HEK293 (cell line): ENCODE measurements around the gene SKI.

Experiments
- CTCF ChIA-PET: fragments of 350-600 bp; formaldehyde crosslinking; extraction: SDS; loops from one replicate; lab custom pipeline; 2021; ENCODE audit warnings: antibody characterized with exemption; lab: Yijun Ruan, JAX
- POLR2A ChIA-PET: fragments of 300-600 bp; formaldehyde crosslinking; extraction: SDS; loops from one replicate; lab custom pipeline; 2020; ENCODE audit warnings: antibody characterized with exemption, inconsistent platforms; lab: Yijun Ruan, JAX
- H3K27ac ChIP-seq: fragments of 200-500 bp; sonication (Bioruptor generic); 2 replicates; pipeline ENCODE4 v1.5.1; 2014; ENCODE audit warnings: low read depth, low read length, control low read depth, inconsistent platforms; ENCODE audit errors: extremely low read depth
- H3K36me3 ChIP-seq, 2 experiments: fragments of 200-500 bp in 1 of 2; sonication (Bioruptor generic) in 1 of 2; 1 replicate in 1 of 2; 2 replicates in 1 of 2; pipeline ENCODE4 v1.5.1; 2014 to 2017; ENCODE audit warnings: inconsistent platforms in 2 of 2, low read length in 2 of 2; ENCODE audit not compliant: control insufficient read depth in 2 of 2, insufficient read depth in 1 of 2
- H3K4me1 ChIP-seq: fragments of 200-500 bp; sonication (Bioruptor generic); 2 replicates; pipeline ENCODE4 v1.5.1; 2014; ENCODE audit warnings: mild to moderate bottlenecking, low read length, inconsistent platforms; ENCODE audit not compliant: control insufficient read depth, insufficient read depth
- H3K4me3 ChIP-seq: 2 replicates; pipeline ENCODE4 v1.5.1; 2011; ENCODE audit warnings: low read depth, mild to moderate bottlenecking, control low read depth, low read length, moderate library complexity
- H3K9me3 ChIP-seq: fragments of 200-500 bp; sonication (Bioruptor generic); 2 replicates; pipeline ENCODE4 v1.5.1; 2014; ENCODE audit warnings: low read depth, low read length, inconsistent platforms; ENCODE audit not compliant: control insufficient read depth, insufficient read depth
- BCL11A ChIP-seq: fragments of 450-650 bp; formaldehyde crosslinking; IDR thresholded peaks from 2 replicates; pipeline ENCODE4 v1.5.1; 2016; ENCODE audit warnings: low read depth, missing biosample characterization, missing genetic modification characterization
- EGR2 ChIP-seq: fragments of 450-650 bp; formaldehyde crosslinking; IDR thresholded peaks from 2 replicates; pipeline ENCODE4 v1.5.1; 2016; ENCODE audit warnings: low read depth, missing biosample characterization, missing genetic modification characterization
- OSR2 ChIP-seq: fragments of 450-650 bp; formaldehyde crosslinking; IDR thresholded peaks from 2 replicates; pipeline ENCODE4 v1.5.1; 2016; ENCODE audit warnings: missing biosample characterization, missing genetic modification characterization
- PATZ1 ChIP-seq: fragments of 450-650 bp; formaldehyde crosslinking; IDR thresholded peaks from 2 replicates; pipeline ENCODE4 v1.5.1; 2016; ENCODE audit warnings: missing biosample characterization, missing genetic modification characterization
- PBX3 ChIP-seq: sonication (generic); formaldehyde crosslinking; IDR thresholded peaks from 2 replicates; pipeline ENCODE4 v1.8.1; 2022; ENCODE audit warnings: mild to moderate bottlenecking, moderate library complexity, missing genetic modification reagents
- SETDB1 ChIP-seq: IDR thresholded peaks from one replicate; pipeline ENCODE4 v1.6.1; 2017; ENCODE audit warnings: mild to moderate bottlenecking, low read length, moderate library complexity, mixed read lengths; ENCODE audit not compliant: insufficient read length
- SP2 ChIP-seq: fragments of 450-650 bp; formaldehyde crosslinking; IDR thresholded peaks from 2 replicates; pipeline ENCODE4 v1.5.1; 2016; ENCODE audit warnings: missing biosample characterization, missing genetic modification characterization
- TCF7L2 ChIP-seq: IDR thresholded peaks from 2 replicates; pipeline ENCODE4 v1.6.1; 2011; ENCODE audit warnings: low read depth, mild to moderate bottlenecking, inconsistent platforms, low read length, moderate library complexity, borderline replicate concordance
- ZBTB48 ChIP-seq: fragments of 450-650 bp; formaldehyde crosslinking; IDR thresholded peaks from 2 replicates; pipeline ENCODE4 v1.5.1; 2016; ENCODE audit warnings: missing biosample characterization, missing genetic modification characterization
- ZBTB8A ChIP-seq: fragments of 450-650 bp; formaldehyde crosslinking; IDR thresholded peaks from 2 replicates; pipeline ENCODE4 v1.5.1; 2016; ENCODE audit warnings: missing biosample characterization, missing genetic modification characterization
- ZFP69B ChIP-seq: fragments of 450-650 bp; formaldehyde crosslinking; IDR thresholded peaks from 2 replicates; pipeline ENCODE4 v1.5.1; 2016; ENCODE audit warnings: missing biosample characterization, missing genetic modification characterization
- ZNF138 ChIP-seq: fragments of 450-650 bp; formaldehyde crosslinking; IDR thresholded peaks from 2 replicates; pipeline ENCODE4 v1.5.1; 2016; ENCODE audit warnings: missing biosample characterization, missing genetic modification characterization, borderline replicate concordance
- ZNF16 ChIP-seq: fragments of 450-650 bp; formaldehyde crosslinking; IDR thresholded peaks from 2 replicates; pipeline ENCODE4 v1.5.1; 2016; ENCODE audit warnings: low read depth, missing biosample characterization, missing genetic modification characterization
- ZNF221 ChIP-seq: fragments of 450-650 bp; formaldehyde crosslinking; IDR thresholded peaks from 2 replicates; pipeline ENCODE4 v1.5.1; 2017; ENCODE audit warnings: missing biosample characterization, missing genetic modification characterization, borderline replicate concordance
- ZNF223 ChIP-seq: fragments of 450-650 bp; formaldehyde crosslinking; IDR thresholded peaks from 2 replicates; pipeline ENCODE4 v1.5.1; 2016; ENCODE audit warnings: missing biosample characterization, missing genetic modification characterization
- ZNF23 ChIP-seq: fragments of 450-650 bp; formaldehyde crosslinking; IDR thresholded peaks from 2 replicates; pipeline ENCODE4 v1.5.1; 2016; ENCODE audit warnings: missing biosample characterization, missing genetic modification characterization, borderline replicate concordance
- ZNF248 ChIP-seq: fragments of 450-650 bp; formaldehyde crosslinking; IDR thresholded peaks from 2 replicates; pipeline ENCODE4 v1.5.1; 2017; ENCODE audit warnings: missing biosample characterization, missing genetic modification characterization
- ZNF302 ChIP-seq: fragments of 450-650 bp; formaldehyde crosslinking; IDR thresholded peaks from 2 replicates; pipeline ENCODE4 v1.5.1; 2016; ENCODE audit warnings: missing biosample characterization, missing genetic modification characterization, low read depth
- ZNF324 ChIP-seq: fragments of 450-650 bp; formaldehyde crosslinking; IDR thresholded peaks from 2 replicates; pipeline ENCODE4 v1.5.1; 2016; ENCODE audit warnings: missing biosample characterization, missing genetic modification characterization
- ZNF335 ChIP-seq: fragments of 450-650 bp; formaldehyde crosslinking; conservative IDR thresholded peaks from 2 replicates; pipeline ENCODE4 v1.5.1; 2016; ENCODE audit warnings: missing biosample characterization, missing genetic modification characterization
- ZNF433 ChIP-seq: fragments of 450-650 bp; formaldehyde crosslinking; IDR thresholded peaks from 2 replicates; pipeline ENCODE4 v1.5.1; 2016; ENCODE audit warnings: missing biosample characterization, missing genetic modification characterization, low read depth
- ZNF488 ChIP-seq: fragments of 450-650 bp; formaldehyde crosslinking; IDR thresholded peaks from 2 replicates; pipeline ENCODE4 v1.5.1; 2016; ENCODE audit warnings: missing biosample characterization, missing genetic modification characterization
- ZNF513 ChIP-seq: fragments of 450-650 bp; IDR thresholded peaks from 2 replicates; pipeline ENCODE4 v1.5.1; 2018; ENCODE audit warnings: missing biosample characterization, missing genetic modification characterization
- ZNF521 ChIP-seq: fragments of 450-650 bp; formaldehyde crosslinking; IDR thresholded peaks from 2 replicates; pipeline ENCODE4 v1.5.1; 2017; ENCODE audit warnings: missing biosample characterization, mild to moderate bottlenecking, missing genetic modification characterization
- ZNF555 ChIP-seq: fragments of 450-650 bp; formaldehyde crosslinking; conservative IDR thresholded peaks from 2 replicates; pipeline ENCODE4 v1.5.1; 2017; ENCODE audit warnings: missing biosample characterization, mild to moderate bottlenecking, missing genetic modification characterization, inconsistent platforms
- ZNF561 ChIP-seq: fragments of 450-650 bp; IDR thresholded peaks from 2 replicates; pipeline ENCODE4 v1.5.1; 2018; ENCODE audit warnings: missing biosample characterization, missing genetic modification characterization, borderline replicate concordance
- ZNF654 ChIP-seq: fragments of 450-650 bp; formaldehyde crosslinking; IDR thresholded peaks from 2 replicates; pipeline ENCODE4 v1.5.1; 2016; ENCODE audit warnings: low read depth, missing biosample characterization, missing genetic modification characterization
- ZNF76 ChIP-seq: fragments of 450-650 bp; formaldehyde crosslinking; IDR thresholded peaks from 2 replicates; pipeline ENCODE4; 2016; ENCODE audit warnings: low read depth, missing biosample characterization, missing genetic modification characterization, borderline replicate concordance
- ZXDB ChIP-seq: fragments of 450-650 bp; formaldehyde crosslinking; IDR thresholded peaks from 2 replicates; pipeline ENCODE4 v1.5.1; 2016; ENCODE audit warnings: missing biosample characterization, missing genetic modification characterization

The SKI gene

GRCh38 chr1:2232255-2232915 lies 4.3 kb downstream of the SKI start (continued):
- TF ChIP-seq ZBTB8A (0 out of 2 replicates have a peak, but pooled peaks have one; percentile 3), SETDB1 (no peak), ZNF324 (no peak), OSR2 (tag by site-specific recombination) (peak; percentile 6; the same call in 1 of the 2 replicates), ZNF302 (tag by site-specific recombination) (no peak), EGR2 (tag by site-specific recombination) (peak; percentile 74), ZNF654 (no peak), ZNF248 (no peak), ZNF138 (tag by site-specific recombination) (no peak), ZNF521 (tag by site-specific recombination) (no peak), ZNF23 (tag by site-specific recombination) (no peak), ZNF488 (tag by site-specific recombination) (no peak), TCF7L2 (0 out of 2 replicates have a peak, but pooled peaks have one; percentile 33)

- ChIA-PET POLR2A (interaction anchor here (0.9 kb wide), 1 partner anchor 163 kb away, joined by 3 read pairs; no protein-coding TSS in a partner anchor), CTCF (interaction anchor here (0.5 to 0.8 kb wide), 3 partner anchors 37 to 954 kb away, joined by 3 to 5 read pairs (median 3); partner anchors contain the start of gene FAAP20)
- H3K36me3 ChIP-seq, result peaks cover 0 to 38% of the 10 kb centered on the region in 2 experiments; a peak in 1 of 3 replicates
- H3K4me1 ChIP-seq, result peaks cover 22% of the 10 kb centered on the region
- no peak for TF ChIP-seq ZNF555 (tag by site-specific recombination)
- peak; percentile 8; the same call in 1 of the 2 replicates for TF ChIP-seq SP2 (tag by site-specific recombination)
- TF ChIP-seq ZNF513, result no peak
- no peak for TF ChIP-seq ZXDB (tag by site-specific recombination)
- TF ChIP-seq ZNF76, result no peak
- no peak for TF ChIP-seq ZNF335
- TF ChIP-seq PATZ1 (tag by site-specific recombination), result 0 out of 2 replicates have a peak, but pooled peaks have one; percentile 18
- no peak for TF ChIP-seq ZNF223
- TF ChIP-seq ZNF16, result no peak
- no peak for TF ChIP-seq ZNF221 (tag by site-specific recombination)
- TF ChIP-seq ZBTB48 (tag by site-specific recombination), result no peak
- no peak for TF ChIP-seq ZFP69B (tag by site-specific recombination)
- TF ChIP-seq BCL11A (tag by site-specific recombination), result no peak
- no peak for TF ChIP-seq PBX3 (CRISPR knock-in tag)
- TF ChIP-seq ZNF433 (tag by site-specific recombination), result no peak
- TF ChIP-seq ZNF561 (tag by site-specific recombination), result no peak
- H3K9me3 ChIP-seq, result no peaks in the 10 kb centered on the region
- peak overlapping the region; percentile 13; the same call in 1 of the 2 replicates for H3K4me3 ChIP-seq
- no peak overlapping the region; the same call in 1 of the 2 replicates for H3K27ac ChIP-seq
Measured at GRCh38 chr1:2232916-2233438, 4.9 kb downstream of the SKI start.
